ENCODE results near the gene ANKS1B. TPM values are rescaled to one million over a fixed set of nuclear protein-coding genes. Genes with fewer than 3 reads are reported as not detected.

ANKS1B gene
- total RNA-seq, 1 experiment from 2014 or later, result 5.8 TPM

DNA sequence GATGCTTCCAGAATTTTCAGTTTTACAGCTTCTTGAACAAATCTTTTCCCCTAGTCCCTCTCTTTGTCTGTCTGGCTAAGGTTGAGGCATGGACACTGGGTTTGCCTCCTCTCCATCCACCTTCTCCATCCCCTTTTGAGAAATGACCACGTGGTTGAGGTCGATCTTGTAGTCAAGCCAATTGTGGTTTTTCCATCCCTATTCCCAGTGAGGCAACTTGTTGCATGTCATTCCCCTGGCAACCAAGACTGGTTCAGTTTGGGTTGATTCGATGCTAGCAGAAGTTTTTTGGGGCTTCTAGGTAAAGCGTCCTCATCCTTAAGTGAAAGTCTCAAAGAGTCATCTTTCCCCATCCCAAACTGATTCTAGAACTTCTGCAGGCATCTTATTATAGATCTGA lies 1038.9 kb downstream of the ANKS1B start (continued):
- no peak for TF ChIP-seq AFF4 (CRISPR knock-in tag; IDR thresholded peaks at IDR 0.05; ENCODE audit: borderline replicate concordance)
- TF ChIP-seq JUN (CRISPR knock-in tag; IDR thresholded peaks at IDR 0.05), result no peak
- TF ChIP-seq FOXP1 (CRISPR knock-in tag; IDR thresholded peaks at IDR 0.05; ENCODE audit: borderline replicate concordance), result no peak
- TF ChIP-seq, protein P1, sequence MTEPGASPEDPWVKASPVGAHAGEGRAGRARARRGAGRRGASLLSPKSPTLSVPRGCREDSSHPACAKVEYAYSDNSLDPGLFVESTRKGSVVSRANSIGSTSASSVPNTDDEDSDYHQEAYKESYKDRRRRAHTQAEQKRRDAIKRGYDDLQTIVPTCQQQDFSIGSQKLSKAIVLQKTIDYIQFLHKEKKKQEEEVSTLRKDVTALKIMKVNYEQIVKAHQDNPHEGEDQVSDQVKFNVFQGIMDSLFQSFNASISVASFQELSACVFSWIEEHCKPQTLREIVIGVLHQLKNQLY (CRISPR knock-in tag; IDR thresholded peaks at IDR 0.05), result no peak
- no peak for TF ChIP-seq TCF7 (CRISPR knock-in tag; IDR thresholded peaks at IDR 0.05; ENCODE audit: low read depth)
- no peak for TF ChIP-seq SOX15 (CRISPR knock-in tag; IDR thresholded peaks at IDR 0.05)

- no peak overlapping the region for H3K4me3 Mint-ChIP-seq
- no peaks in the 10 kb centered on the region for H3K27me3 Mint-ChIP-seq (ENCODE audit: low read depth)
- no peak overlapping the region for H3K27ac Mint-ChIP-seq
- ATAC-seq, result no peak
- no peak for DNase-seq (ENCODE audit: low spot score)
- no peaks in the 10 kb centered on the region for H3K36me3 Mint-ChIP-seq
- peaks cover 5% of the 10 kb centered on the region; the same call in 1 of the 2 replicates for H3K9me3 Mint-ChIP-seq
- ChIA-PET CTCF (interaction anchor here (0.6 to 1.4 kb wide), 3 partner anchors 15 to 191 kb away, joined by 3 to 4 read pairs (median 3); no protein-coding TSS in a partner anchor), POLR2A (interaction anchor here (0.5 kb wide), 1 partner anchor 272 kb away, joined by 7 read pairs; no protein-coding TSS in a partner anchor)
- TF ChIP-seq SMAD3 (CRISPR knock-in tag; IDR thresholded peaks at IDR 0.05; ENCODE audit: borderline replicate concordance) (no peak), NR3C1 (CRISPR knock-in tag; conservative IDR thresholded peaks at IDR 0.05; ENCODE audit: low read depth) (no peak), ELF4 (CRISPR knock-in tag; IDR thresholded peaks at IDR 0.05; ENCODE audit: low read depth) (no peak), ZNF423 (CRISPR knock-in tag; IDR thresholded peaks at IDR 0.05) (no peak), HMGXB4 (CRISPR knock-in tag; IDR thresholded peaks at IDR 0.05) (no peak), NFE2L1 (CRISPR knock-in tag; IDR thresholded peaks at IDR 0.05) (no peak), FOXK1 (CRISPR knock-in tag; IDR thresholded peaks at IDR 0.05) (no peak), ARID4B (CRISPR knock-in tag; IDR thresholded peaks at IDR 0.05; ENCODE audit: borderline replicate concordance) (no peak), ZNF232 (CRISPR knock-in tag; IDR thresholded peaks at IDR 0.05) (no peak), USF2 (CRISPR knock-in tag; IDR thresholded peaks at IDR 0.05) (no peak), JUN (CRISPR knock-in tag; IDR thresholded peaks at IDR 0.05) (no peak)
- TF ChIP-seq, protein P2, sequence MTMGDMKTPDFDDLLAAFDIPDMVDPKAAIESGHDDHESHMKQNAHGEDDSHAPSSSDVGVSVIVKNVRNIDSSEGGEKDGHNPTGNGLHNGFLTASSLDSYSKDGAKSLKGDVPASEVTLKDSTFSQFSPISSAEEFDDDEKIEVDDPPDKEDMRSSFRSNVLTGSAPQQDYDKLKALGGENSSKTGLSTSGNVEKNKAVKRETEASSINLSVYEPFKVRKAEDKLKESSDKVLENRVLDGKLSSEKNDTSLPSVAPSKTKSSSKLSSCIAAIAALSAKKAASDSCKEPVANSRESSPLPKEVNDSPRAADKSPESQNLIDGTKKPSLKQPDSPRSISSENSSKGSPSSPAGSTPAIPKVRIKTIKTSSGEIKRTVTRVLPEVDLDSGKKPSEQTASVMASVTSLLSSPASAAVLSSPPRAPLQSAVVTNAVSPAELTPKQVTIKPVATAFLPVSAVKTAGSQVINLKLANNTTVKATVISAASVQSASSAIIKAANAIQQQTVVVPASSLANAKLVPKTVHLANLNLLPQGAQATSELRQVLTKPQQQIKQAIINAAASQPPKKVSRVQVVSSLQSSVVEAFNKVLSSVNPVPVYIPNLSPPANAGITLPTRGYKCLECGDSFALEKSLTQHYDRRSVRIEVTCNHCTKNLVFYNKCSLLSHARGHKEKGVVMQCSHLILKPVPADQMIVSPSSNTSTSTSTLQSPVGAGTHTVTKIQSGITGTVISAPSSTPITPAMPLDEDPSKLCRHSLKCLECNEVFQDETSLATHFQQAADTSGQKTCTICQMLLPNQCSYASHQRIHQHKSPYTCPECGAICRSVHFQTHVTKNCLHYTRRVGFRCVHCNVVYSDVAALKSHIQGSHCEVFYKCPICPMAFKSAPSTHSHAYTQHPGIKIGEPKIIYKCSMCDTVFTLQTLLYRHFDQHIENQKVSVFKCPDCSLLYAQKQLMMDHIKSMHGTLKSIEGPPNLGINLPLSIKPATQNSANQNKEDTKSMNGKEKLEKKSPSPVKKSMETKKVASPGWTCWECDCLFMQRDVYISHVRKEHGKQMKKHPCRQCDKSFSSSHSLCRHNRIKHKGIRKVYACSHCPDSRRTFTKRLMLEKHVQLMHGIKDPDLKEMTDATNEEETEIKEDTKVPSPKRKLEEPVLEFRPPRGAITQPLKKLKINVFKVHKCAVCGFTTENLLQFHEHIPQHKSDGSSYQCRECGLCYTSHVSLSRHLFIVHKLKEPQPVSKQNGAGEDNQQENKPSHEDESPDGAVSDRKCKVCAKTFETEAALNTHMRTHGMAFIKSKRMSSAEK (CRISPR knock-in tag; IDR thresholded peaks at IDR 0.05; ENCODE audit: borderline replicate concordance), result no peak
- TF ChIP-seq, protein P3, sequence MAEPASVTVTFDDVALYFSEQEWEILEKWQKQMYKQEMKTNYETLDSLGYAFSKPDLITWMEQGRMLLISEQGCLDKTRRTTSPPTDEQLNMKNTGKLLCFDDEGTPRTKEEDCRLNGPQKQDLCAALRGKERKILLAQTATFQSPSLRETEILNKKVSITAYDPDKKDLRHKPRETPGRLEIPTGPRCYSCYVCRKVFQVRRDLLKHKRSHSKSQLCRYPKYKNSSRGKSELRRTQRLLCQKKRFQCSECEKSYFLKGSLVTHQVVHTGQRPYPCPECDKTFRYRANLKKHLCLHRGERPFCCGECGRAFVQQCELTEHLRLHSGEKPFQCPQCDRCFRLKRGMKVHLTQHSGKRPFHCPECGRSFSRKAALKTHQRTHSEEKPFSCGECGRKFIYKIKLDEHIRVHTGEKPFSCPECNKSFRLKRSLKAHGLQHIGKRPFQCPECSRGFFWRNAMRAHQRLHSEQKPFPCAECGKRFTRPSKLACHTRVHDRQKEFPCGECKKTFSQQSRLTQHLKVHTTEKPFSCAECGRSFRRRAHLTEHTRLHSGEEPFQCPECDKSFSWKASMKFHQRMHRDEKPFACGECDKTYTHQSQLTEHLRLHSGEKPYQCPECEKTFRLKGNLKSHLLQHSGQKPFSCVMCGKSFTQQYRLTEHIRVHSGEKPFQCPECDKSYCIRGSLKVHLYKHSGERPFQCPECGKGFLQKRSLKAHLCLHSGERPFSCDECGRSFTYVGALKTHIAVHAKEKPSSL (CRISPR knock-in tag; conservative IDR thresholded peaks at IDR 0.05), result no peak
- H3K4me1 Mint-ChIP-seq, result peaks cover 6% of the 10 kb centered on the region
Measured at GRCh38 chr12:98939926-98940325, 1044.8 kb downstream of the ANKS1B start.
